C4-2B (cell line): ENCODE results near the gene RGSL1.

Experiments used
- H3K27ac ChIP-seq: fragments of 450-650 bp; 2 replicates; pipeline ENCODE4 v1.5.1; 2017
- CTCF ChIP-seq: fragments of 450-650 bp; conservative IDR thresholded peaks from 2 replicates; pipeline ENCODE4 v1.5.1; 2017; ENCODE audit warnings: mild to moderate bottlenecking
- ZFX ChIP-seq: fragments of 450-650 bp; IDR thresholded peaks from 2 replicates; pipeline ENCODE4 v1.6.1; 2017

RGSL1 gene

GRCh38 chr1:182450087-182450486, at the start of gene RGSL1:
TSS of gene RGSL1 (plus strand) at chr1:182450146. CDS start at chr1:182450166, 20 bp downstream.
- no peak for TF ChIP-seq CTCF
- TF ChIP-seq ZFX: no peak
- no peak within 1 kb of the TSS for H3K27ac ChIP-seq

DNA sequence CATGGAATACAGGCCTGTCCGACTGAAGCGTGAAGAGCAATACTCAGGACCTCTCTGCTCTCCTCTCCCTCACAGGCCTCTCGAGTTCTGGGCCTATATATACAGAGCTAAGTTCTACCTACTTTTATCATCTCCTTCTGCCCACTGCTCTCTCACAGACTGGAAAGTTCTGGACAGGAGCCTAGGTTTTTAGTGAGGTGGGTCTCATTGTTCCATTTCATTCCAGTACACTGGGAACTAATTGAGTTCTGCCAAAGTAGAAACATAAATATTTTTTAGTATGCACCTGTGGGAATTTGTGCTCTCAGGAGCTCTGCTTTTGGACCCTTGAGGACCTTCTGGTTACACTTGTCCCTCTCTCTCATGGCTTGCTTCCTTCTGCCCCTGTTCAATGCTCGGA, 49.4 kb upstream of the RGSL1 start, which contains the start of gene TEDDM1:
TSS of gene TEDDM1 (minus strand) at position 101 of the 400 bp plus-strand sequence. CDS start 182 bp downstream, outside the sequence.
- H3K27ac ChIP-seq: no peak within 1 kb of the TSS
- no peak for TF ChIP-seq ZFX
- TF ChIP-seq CTCF: no peak

DNA sequence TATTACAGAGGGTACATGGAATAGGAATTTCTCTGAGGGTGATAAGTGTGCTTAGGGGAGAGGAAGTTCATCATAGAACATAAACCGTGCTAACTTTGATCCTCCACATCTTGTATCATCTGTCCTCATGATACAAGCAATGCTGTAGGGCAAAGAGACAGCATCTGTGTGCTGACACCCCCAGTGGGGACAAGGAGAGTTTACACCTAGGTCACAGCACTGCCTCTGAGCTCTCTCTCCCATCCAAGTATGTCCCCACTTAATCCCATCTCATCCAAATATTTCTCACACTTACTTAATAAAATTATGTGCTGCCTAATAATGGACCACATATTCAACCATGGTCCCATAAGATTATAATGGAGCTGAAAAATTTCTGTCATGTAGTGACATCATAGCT, 45.2 kb upstream of the RGSL1 start:
- TF ChIP-seq ZFX: no peak
- TF ChIP-seq CTCF: no peak; the same call in 1 of the 2 replicates
- H3K27ac ChIP-seq: no peak overlapping the region

DNA sequence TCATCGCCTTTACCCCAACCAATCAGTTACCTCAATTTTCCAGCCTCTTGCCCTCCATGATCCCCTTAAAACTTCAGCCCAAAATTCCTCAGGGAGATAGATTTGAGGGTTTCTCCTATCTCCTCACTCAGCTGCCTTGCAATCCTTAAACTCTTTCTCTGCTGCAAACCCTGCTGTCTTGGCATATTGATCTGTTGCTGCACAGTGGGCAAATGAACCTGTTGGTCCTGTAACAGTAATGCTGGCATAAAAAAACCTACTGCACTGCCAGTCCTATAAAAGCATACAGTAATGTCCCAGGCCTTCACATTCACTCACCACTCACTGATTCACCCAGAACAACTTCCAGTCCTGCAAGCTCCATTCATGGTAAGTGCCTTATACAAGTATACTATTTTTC, 44.4 kb upstream of the RGSL1 start:
- TF ChIP-seq CTCF: no peak
- no peak for TF ChIP-seq ZFX
- H3K27ac ChIP-seq: no peak overlapping the region

GRCh38 chr1:182406012-182406411, 43.9 kb upstream of the RGSL1 start:
- H3K27ac ChIP-seq: no peak overlapping the region
- TF ChIP-seq CTCF: no peak
- no peak for TF ChIP-seq ZFX

- TF ChIP-seq ZFX (no peak), CTCF (no peak)
- no peak overlapping the region for H3K27ac ChIP-seq
Measured at GRCh38 chr1:182407724-182408123, 42.2 kb upstream of the RGSL1 start.

DNA sequence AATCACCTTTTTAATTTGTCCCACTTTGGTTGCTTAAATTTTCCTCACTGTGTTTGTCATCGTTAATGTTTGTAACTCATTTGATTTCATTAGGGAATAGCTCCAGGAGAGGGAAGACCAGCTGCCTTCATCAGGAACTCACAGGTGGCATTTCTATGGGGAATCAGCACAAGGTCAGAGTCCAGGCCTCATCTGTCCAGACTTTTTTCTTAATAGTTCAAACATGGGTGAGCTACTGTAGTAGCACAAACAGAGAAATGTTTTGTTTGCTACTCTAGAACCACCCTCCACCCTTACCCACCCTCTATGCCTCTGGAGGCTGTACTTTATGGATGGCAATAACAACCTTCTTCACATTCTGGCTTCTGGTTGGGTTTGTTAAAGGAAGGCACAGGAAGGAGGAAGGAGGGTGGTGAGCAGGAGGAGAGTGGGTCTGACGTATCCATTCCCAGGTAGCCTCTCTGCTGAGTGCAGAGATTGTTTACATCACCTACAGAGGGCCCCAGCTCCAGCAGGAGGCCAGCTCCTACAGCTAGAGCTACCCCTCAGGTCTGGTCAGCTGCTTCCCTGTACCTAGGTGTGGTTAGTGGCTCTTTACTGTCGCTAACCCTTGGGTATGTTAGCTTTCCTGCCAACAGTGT, 41.4 kb upstream of the RGSL1 start:
- TF ChIP-seq CTCF (no peak), ZFX (no peak)
- no peak overlapping the region for H3K27ac ChIP-seq
